ENCODE measurements around the gene TEAD4.

- TF ChIP-seq CTCF (IDR thresholded peaks at IDR 0.05) (no peak), POLR2A (IDR thresholded peaks at IDR 0.05) (no peak)
Measured at GRCh38 chr12:3061501-3062215, 102.5 kb downstream of the TEAD4 start.
